AG20443 (cell line): ENCODE measurements around the gene TRIM7.
A peak's percentile ranks its signal among the peaks of the same experiment; 100 is the strongest.

Experiments
- DNase-seq: peaks from one replicate; pipeline ENCODE4 v3.0.0; 2012; ENCODE audit warnings: low spot score, mixed read lengths

TRIM7 gene

DNA sequence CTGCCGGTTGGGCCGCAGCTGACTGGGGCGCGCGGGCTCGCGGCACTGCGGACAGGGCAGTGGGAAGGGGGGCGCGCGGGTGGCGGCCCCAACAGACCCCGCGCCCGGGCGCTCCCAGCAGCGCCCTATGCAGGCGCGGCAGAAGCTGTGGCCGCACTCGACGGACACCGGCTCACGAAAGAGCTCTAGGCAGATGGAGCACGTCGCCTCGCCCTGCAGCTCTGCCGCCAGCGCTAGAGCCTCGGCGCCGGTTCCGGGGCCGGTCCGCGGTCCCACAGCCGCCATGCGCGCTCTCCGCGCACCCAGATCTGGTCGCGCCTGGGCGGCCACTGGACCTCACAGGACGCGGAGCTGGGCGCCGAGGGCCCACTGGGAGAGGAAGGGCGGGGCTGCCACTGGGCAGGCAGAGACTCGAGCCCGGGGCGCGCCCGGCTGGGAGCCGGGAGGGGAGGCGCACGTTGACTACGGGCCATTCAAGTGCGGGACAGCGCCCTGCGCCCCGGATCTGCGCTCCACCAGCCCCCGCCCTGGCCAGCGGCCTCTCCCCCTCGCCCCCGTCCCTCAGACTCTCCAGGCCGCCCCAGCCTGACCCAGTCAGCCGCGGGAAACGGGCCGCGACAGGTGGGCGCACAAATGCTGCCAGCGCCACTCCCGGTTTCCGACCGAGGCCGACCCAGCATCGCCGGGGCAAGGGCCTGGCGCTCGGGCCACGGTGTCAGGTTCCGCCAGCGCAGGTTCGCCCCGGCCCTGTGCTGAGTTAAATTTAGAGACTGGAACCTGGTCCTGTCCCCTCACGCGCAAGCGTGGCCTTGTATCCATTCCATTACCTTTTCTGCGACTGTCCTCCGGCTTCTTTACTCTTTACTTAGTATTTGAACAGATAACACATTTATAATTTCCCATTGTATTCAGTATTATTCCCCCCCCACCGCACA lies at the start of gene TRIM7:
TRIM7 (minus strand) TSS at position 371 of the 935 bp plus-strand sequence; CDS start at position 285, 86 bp downstream.
- peak; percentile 49 for DNase-seq

DNA sequence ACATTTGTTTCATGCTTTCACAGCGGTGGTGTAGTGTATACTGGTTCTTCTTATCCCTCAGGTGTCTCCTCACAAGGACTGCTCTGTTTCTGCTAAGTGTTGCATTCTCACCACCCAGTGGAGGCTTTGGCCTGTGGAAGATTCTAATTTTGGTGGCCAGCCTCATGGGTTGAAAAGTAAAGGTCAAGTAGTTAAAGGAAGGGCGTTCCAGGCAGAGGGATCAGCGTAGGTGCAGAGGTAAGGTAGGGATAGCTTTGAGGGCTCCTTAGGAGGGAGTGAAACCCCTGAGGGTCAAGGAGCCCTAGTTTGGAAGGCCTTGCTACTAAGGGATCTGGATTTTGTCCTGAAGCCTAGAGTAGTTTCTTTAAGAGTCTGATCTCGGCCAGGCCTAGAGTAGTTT lies 43.3 kb upstream of the TRIM7 start:
- no peak for DNase-seq

DNA sequence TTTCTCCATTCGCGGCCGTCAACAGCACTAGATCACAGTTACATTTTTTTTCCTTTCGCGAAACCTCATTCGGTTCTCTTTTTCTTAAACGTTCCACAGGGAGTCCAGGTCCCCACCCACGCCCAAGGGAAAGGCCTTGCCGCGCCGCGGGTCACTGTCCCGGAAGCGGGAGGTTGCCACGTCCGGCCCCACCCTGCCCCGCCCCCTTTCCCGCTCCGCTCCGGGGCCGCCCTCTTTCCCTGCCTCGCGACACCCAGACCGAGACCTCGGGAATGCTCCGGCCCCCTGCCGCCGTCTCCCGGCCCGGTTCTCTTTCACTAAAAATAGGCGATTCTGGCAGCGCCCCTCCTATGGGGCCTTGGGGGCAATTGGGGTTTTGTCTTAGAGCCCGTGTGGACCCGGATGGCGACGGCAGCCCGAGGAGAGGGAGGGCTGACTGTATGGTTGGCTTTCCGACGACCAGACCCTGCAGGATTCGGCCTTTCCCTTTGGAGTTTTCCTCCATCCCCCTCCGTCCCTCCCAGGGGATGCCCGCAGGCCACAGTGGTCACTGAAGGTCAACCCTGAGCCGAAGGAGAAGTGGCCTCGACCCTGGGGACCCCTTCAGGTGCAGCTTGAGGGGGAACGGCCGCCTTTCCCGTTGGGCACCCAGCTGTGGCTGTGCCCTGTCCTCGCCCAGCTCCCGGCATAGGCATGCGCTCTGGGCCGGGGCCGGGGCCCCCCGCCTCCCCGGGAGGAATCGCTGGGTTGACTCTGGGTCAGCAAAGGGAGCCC lies 41.5 kb upstream of the TRIM7 start:
- DNase-seq = peak; percentile 96

DNA sequence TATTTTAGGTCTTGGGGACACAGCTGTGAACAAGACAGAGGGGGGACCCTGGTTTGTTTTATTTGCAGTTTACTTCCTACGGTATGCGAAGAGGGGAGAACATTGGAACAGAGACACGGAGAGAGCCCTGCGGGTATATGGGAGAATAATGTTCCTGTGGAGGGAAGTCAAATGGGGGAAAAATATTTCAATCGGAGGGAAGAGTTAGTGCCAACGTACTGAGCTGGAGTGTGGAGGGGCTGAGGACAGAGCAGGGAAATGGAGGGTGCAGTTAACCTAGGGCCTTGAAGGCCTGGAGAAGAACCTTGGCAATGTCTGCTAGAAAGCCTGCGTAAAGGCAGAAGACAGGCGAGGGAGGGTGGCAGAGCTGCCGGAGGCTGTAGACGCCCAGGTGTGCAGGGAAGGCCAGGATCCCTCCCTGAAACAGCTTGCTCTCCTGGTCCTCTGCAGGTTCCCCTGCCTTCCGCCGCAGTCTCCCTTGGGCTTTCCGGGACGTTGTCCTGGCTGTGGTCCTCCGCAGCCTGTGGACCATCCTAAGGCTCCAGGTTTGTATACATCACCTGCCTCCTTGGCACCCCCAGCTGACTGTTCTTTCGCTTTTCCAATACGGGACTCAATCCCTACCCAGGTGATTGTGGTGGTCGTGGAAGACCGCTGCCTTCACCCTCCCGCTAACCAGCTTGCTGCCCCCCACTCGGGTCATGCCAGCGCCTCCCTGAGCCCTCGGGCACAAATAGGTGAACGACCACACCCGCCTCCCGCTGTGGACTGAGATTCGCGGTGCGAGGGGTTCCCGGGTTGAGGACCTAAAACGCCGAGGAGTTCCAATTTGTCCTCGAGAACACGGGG lies 40.7 kb upstream of the TRIM7 start:
- DNase-seq = no peak

DNA sequence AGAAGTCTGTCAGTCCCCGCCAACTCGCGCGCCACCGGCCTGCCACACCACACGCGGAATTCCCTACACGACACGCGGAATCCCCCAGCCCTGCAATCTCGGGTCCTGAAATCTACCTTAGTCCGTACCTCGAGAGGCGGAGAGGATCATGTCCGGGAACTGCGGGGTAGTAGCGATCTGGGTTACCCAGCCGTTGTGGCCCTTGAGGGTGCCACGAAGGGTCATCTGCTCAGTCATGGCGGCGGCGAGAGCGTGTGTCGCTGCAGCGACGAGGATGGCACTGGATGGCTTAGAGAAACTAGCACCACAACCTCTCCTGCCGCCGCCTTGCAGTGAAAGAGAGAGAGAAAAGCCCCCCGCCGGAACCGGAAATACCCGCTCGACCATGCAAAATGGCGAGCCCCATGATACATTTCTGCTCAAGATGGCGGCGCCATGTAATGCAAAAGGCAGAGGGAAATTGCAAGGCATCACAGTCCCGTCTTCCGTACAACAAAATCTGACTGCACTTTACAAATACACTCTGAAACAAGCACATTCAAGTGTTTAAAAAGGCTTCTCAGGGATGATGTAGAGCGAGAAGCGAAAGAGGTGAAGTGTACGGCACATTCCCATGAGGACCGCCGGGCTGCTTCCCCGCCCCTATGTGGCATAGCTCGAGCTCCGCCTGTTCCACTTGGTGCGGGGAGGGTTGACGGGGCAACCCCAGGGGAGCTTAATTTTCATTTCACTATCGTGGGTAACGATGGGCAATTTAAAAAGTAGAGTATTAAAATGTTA lies 38.8 kb upstream of the TRIM7 start, which contains the start of gene RACK1:
RACK1 (minus strand) TSS at position 343 of the 780 bp plus-strand sequence; CDS start at position 237, 106 bp downstream.
- DNase-seq = peak; percentile 87

DNA sequence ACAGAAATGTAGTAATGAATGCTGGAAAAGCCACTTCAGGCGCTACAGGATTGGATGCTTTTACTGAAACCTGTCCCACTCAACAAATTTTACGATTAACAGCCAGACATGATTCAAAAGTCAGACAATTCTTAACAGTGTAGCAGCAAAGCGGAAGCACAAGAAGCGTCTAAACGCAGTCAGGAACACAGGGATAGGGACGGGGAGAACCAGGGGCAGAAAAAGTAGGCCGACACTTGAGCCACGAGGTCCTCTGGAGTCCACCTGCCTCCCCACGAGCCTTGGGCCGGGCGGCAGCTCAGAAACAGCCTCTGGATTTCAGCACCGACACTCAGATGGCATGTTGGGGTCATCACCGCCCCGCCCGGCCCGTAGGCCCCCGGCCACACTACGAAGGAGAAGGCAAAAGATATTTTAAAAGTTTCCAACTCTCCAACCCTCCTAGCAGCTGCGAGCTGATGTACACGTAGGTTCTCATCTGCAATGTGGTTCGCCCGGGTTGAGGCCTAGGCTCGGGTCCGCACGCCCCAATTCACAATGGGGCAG lies 38.1 kb upstream of the TRIM7 start:
- DNase-seq = no peak

DNA sequence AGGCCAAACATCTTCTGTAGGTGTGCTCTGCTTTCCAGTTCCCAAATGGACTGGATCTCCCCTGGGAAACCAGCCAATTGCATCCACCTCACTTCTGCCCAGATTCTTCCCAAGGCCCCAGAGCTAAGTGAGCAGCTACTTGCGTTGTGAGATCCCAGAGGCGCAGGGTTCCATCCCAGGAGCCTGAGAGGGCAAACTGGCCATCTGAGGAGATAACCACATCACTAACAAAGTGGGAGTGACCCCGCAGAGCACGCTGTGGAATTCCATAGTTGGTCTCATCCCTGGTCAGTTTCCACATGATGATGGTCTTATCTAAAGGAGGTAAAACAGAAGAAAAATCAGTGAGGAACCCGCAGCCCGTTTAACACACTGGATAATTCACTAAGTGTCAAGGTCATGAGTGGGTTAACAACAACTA lies 37.0 kb upstream of the TRIM7 start:
- no peak for DNase-seq

DNA sequence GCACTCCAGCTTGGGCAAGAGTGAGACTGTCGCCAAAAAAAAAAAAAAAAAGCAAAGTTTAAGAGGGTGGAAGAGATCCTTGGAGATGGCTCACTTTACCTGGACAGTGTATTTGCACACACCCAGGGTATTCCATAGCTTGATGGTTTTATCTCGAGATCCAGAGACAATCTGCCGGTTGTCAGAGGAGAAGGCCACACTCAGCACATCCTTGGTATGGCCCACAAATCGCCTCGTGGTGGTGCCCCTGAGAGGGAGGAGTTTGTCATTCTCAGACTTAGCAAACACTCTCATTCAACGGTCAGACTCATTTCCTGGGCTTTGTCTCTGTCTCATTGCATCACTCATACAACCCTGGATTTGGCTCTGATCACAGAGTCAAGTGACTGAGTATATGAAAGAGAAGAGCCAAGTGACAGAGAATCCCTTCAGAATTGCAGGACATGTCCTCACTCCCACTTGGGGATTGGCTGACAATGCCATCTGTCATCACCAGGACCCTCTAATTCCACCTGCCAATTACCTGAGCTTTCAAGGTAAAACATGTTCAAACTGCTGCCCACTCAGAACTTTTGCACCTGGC lies 36.5 kb upstream of the TRIM7 start:
- peak; percentile 68 for DNase-seq

DNA sequence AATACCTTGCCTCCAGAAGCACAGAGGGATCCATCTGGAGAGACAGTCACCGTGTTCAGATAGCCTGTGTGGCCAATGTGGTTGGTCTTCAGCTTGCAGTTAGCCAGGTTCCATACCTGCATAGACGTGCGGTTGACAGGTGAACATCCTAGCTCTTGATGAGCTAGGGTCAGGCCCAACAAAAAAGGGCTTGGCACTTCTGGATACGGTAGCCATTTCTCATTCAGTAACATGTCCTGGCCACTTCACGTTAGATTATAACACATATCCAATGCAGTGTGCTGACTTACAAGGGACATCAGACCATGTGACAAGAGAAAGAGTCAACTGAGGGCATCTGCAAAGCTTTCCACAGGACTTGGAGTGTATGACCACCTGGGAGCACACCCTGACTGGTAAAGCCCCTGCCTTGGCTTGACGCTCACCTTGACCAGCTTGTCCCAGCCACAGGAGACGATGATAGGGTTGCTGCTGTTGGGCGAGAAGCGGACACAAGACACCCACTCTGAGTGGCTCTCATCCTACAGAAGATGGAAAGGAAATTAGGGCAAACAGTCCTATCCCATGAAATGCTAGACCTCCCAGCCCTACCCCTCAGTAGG lies 34.2 kb upstream of the TRIM7 start:
- no peak for DNase-seq

DNA sequence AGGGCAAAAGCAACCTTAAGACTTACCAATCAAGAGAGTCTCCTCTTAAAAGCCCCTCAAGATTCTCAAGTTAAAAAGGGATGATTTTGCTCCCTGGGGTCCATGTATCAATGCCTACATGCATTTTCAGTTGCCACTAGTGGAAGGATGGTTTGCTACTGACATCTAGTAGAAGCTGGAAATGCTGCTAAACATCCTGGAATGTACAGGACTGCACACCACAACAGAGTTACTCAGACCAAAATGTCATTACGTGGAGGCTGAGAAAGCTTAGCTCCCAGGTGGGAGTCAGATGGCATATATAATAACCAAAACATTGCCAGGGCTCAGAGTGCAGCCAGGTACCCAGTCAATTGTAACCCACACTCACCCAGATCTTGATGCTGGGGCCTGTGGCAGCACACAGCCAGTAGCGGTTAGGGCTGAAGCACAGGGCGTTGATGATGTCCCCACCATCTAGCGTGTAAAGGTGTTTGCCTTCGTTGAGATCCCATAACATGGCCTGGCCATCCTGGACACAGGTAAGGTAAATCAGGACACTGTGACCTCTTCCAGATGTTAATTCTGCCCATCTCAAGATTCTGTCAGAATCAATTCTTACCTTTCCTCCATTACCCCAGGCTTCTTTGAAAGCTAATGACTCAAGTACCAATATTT lies 32.9 kb upstream of the TRIM7 start:
- DNase-seq = no peak

DNA sequence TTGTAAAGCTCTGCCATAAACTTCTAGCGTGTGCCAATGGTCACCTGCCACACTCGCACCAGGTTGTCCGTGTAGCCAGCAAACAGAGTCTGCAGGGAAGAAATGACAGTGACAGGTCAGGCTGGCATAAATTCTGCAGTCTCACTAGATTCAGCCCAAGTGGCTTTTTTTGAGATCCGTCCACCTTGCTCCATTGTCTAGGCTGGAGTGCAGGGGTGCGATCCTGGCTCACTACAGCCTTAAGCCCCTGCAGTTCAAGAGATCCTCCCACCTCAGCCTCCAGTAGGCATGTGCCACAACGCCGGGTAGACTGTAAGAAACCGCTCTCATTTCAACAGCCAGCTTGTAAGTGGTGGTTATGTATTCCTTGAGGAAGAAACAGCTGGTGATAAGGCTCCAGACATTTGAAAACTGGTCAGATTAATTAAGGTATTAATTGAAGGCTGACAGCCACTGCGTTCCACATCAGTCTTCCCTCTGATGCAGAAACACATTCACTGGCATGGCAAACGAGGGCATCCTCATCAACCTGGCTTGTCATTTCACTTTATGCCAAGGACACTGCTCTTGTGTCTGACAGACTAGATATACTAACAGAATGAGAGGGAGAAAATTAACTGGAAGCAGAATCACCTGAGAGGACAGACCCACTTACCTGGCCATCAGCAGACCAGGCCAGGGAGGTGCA lies 32.1 kb upstream of the TRIM7 start:
- no peak for DNase-seq

DNA sequence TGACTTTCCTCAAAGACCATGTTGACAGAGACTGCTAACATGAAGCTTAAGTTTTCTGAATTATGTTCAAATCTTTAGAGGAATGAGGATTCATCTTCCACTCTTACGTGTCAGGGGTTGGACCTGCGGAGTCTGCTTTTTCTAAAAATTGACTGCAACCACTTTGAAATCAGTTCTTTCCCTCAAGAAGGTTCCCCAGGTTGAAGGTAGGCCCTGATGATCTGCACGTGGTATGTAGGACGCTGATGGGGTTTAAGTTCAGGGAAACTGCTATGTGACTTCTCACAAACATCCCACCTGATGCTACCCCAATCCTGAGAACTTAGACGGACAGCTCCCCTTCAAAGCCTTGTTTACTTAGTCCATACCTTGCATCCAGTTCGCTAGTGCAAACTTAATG lies 31.5 kb upstream of the TRIM7 start:
- DNase-seq = no peak

DNA sequence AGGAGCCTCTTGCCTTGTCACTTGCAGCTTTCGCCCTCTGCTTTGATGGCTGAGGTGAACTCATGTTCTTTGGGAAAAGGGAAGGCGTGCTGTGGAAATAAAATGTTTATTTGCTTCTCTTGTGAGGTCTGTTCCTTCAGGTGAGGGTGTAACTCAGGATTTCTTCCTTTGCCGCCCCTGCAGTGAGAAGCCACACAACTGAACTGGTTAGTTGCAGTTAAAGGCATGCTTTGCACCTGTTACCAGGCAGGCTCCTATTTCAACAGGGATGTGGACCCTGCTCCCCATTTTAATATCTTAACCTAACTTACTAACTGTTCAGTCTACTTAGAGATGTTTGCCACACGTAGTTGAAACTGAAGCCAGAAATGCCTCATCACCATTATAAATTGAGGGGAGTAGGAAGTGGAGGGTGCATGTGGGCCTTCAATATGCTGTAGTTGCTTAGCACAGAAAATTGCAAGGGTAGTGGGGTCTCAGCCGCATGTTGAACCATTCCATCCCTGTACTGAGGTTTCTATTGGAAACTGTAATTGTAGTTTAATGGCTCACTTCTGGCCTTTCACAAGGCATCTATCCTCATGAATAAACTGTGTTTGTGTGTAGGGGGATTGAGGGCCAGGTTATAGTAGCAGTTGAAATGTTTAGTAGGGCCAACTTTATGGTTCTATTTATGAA lies 30.8 kb upstream of the TRIM7 start:
- DNase-seq = no peak

DNA sequence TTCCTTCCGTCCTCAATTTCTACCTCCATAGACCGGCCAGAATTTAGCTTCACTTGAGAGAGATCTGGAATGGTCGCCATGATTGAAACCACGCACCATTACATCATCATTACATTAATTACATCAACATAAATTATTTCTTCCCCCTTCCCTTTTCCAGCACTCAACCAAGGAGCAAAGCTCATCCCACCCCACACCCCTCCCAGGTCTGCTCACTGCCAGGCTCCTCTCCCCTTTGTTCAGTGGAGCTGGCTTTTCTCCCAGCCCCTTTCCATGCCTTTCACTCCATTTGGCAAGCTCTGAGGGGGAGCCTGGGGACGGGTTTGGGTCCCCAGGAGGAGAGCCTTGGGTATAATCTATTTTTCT lies 30.3 kb upstream of the TRIM7 start:
- no peak for DNase-seq

DNA sequence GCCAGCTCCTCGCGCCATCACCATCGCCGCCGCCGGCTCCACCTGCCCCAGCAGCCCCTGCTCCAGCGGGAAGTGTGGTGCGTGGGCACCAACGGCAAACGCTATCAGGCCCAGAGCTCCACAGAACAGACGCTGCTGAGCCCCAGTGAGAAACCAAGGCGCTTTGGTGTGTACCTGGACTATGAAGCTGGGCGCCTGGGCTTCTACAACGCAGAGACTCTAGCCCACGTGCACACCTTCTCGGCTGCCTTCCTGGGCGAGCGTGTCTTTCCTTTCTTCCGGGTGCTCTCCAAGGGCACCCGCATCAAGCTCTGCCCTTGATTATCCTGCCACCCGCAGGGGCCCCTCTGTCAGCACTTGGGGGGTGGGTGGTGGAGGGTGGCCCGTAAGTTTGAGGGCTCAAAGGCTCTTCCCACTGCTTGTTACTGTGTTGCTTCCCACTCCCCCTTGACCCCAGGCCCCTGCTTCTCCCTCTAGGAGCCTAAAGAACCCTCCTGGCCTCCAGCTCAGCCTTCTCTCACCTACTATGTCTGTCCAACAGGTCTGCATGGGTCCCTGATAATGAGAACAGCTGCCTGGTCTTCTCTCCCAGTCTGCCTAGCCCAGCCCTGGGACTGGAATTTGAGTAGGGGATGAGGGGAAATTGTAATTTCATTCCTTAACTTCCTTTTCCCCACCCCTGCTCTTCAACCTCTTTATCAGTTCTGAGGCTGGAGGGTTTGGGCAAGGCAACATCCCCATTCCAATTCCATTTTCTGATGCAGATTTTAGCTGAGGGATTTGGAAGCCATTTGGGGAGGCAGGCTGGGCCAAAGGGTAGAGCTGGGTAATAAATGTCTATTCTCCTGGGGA lies 29.7 kb upstream of the TRIM7 start:
- no peak for DNase-seq

DNA sequence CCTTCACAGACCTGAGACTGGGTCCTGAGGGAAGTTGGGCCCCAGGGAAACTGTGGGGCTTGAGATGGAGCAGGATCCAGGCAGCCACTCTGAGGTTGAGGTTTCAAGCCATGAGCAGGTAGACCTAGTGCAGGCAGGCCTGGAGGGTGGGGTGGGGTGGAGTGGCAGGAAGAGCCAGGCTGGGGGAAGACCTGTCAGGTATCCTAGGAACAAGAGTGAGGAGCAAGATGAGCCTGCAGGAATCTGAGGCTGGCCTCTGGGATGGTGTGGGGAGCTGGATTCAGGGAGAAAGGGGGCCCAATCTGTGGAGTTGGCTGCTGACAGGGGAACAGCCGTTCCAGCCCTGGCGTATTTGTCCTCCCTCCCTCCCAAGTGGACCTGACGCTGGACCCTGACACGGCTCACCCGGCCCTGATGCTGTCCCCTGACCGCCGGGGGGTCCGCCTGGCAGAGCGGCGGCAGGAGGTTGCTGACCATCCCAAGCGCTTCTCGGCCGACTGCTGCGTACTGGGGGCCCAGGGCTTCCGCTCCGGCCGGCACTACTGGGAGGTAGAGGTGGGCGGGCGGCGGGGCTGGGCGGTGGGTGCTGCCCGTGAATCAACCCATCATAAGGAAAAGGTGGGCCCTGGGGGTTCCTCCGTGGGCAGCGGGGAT lies 28.9 kb upstream of the TRIM7 start:
- DNase-seq = no peak
